ENCODE data around the gene TMEM44.

TMEM44 gene

DNA sequence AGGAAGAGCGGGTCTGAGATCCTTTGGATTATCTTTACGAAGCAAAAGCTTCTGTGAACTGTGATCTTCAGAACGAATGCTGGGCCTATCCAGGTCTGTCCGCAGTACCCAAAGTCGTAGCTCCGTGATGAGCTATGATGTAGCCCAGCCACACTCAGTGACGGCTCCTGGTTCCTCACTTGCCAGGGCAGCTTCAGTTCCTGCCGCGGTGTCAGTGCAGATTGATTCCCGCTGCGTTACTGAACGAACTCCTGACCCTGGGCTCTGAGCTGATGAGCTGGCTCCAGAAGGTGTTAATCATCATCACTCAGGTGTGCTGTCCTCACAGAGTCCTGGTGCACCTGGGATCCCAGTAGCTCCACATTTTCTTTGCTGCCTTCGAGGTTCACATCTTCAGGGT lies 45.0 kb downstream of the TMEM44 start:
- no peaks in the 10 kb centered on the region for H3K36me3 ChIP-seq
- no peaks in the 10 kb centered on the region for H3K9me3 ChIP-seq (ENCODE audit: severe bottlenecking)
- no peak overlapping the region for H3K27ac ChIP-seq
- DNase-seq: no peak
- no peak overlapping the region for H3K4me3 ChIP-seq (ENCODE audit: low read depth, low read length)
- TF ChIP-seq, protein P1, sequence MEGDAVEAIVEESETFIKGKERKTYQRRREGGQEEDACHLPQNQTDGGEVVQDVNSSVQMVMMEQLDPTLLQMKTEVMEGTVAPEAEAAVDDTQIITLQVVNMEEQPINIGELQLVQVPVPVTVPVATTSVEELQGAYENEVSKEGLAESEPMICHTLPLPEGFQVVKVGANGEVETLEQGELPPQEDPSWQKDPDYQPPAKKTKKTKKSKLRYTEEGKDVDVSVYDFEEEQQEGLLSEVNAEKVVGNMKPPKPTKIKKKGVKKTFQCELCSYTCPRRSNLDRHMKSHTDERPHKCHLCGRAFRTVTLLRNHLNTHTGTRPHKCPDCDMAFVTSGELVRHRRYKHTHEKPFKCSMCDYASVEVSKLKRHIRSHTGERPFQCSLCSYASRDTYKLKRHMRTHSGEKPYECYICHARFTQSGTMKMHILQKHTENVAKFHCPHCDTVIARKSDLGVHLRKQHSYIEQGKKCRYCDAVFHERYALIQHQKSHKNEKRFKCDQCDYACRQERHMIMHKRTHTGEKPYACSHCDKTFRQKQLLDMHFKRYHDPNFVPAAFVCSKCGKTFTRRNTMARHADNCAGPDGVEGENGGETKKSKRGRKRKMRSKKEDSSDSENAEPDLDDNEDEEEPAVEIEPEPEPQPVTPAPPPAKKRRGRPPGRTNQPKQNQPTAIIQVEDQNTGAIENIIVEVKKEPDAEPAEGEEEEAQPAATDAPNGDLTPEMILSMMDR (IDR thresholded peaks at IDR 0.05; ENCODE audit: low read depth, low read length): no peak
- H3K27me3 ChIP-seq (ENCODE audit: insufficient read depth, low read depth, severe bottlenecking): no peaks in the 10 kb centered on the region

DNA sequence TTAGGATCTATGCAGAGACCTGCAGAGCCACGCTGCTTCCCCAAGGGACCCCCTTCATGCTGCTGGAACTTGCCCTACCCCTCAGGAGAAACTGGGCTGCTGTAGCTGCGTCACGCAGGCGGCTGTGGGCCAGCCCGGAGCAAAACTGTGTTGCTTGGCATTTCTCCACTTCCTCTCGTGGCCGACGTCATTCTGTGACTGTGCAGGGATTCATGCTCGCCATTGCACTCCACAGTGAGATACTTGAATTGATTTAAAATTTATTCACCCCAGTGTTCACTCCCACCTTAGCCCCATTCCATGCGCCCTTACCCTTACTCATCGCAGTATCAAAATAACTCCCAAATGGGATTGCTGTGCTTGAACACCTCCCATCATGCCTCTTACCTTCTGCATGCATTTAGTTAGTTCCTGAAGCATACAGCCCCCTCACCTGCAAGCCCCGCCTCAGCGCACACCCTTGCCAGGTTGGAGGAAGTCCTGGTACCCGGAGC lies 45.7 kb downstream of the TMEM44 start:
- Histone ChIP-seq H3K4me3 (ENCODE audit: low read depth, low read length) (no peak overlapping the region), H3K36me3 (no peaks in the 10 kb centered on the region), H3K27ac (no peak overlapping the region), H3K9me3 (ENCODE audit: severe bottlenecking) (no peaks in the 10 kb centered on the region), H3K27me3 (ENCODE audit: insufficient read depth, low read depth, severe bottlenecking) (no peaks in the 10 kb centered on the region)
- DNase-seq: no peak
- TF ChIP-seq, protein P1 (IDR thresholded peaks at IDR 0.05; ENCODE audit: low read depth, low read length): no peak

DNA sequence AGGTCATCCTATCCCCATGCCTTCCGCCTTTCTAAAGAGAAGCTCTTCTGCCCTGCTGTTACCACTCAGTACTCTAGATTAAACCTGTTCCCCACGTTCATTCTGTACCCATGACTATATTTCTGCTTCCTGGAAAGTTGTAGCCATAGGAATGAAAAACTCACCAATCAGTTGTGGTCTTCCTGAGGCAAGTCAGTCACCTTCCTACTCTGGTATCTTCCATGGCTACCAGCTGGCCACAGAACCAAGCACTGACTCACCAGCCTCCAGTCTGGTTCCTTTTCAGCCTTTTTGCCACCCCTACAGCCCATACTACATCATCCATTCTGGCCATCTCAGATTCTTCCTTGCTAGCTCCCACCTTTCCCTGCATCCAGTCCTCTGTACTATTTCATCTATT lies 46.4 kb downstream of the TMEM44 start:
- no peaks in the 10 kb centered on the region for H3K9me3 ChIP-seq (ENCODE audit: severe bottlenecking)
- no peaks in the 10 kb centered on the region for H3K36me3 ChIP-seq
- H3K4me3 ChIP-seq (ENCODE audit: low read depth, low read length): no peak overlapping the region
- H3K27ac ChIP-seq: no peak overlapping the region
- no peaks in the 10 kb centered on the region for H3K27me3 ChIP-seq (ENCODE audit: insufficient read depth, low read depth, severe bottlenecking)
- TF ChIP-seq, protein P1 (IDR thresholded peaks at IDR 0.05; ENCODE audit: low read depth, low read length): no peak
- DNase-seq: no peak

DNA sequence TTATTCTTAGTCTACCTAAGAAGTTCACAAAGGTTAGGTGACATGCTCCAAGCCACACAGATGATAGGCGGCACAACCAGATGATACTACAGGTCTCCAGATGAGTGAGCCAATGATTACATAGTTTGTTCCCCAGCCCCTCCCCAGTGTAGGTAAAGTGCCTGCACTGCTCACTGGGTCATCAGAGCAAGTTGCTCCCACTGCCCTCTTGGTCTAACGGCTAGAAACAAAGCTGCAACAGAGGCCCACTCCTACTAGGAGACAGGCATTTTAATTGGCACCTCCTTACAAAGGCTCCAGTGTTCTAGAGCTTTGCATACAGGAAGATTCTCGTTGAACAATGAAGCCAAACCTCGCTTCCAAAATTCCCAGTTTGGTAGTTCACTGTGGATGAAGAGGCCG lies 47.3 kb downstream of the TMEM44 start:
- Histone ChIP-seq H3K27ac (no peak overlapping the region), H3K9me3 (ENCODE audit: severe bottlenecking) (no peaks in the 10 kb centered on the region), H3K27me3 (ENCODE audit: insufficient read depth, low read depth, severe bottlenecking) (no peaks in the 10 kb centered on the region), H3K36me3 (no peaks in the 10 kb centered on the region), H3K4me3 (ENCODE audit: low read depth, low read length) (no peak overlapping the region)
- TF ChIP-seq, protein P1 (IDR thresholded peaks at IDR 0.05; ENCODE audit: low read depth, low read length): no peak
- DNase-seq: no peak

DNA sequence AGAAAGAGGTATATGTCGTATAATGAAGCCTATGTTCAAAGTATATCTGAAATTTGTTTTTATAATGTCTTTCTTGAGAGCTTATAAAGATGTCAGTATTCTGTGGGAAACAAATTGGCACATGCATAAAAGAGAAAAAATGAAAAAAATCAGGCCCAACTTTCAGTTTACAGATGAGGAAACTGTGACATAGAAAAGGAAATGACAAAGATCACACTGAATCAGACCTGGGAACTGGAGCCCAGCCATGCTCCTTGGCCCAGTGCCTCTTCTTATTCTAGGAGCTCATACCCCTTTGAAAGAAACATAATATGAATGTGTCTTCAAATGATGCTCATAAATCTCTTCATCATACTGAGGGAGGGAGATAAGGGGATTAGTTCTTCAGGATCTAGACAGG lies 48.4 kb downstream of the TMEM44 start:
- H3K4me3 ChIP-seq (ENCODE audit: low read depth, low read length): no peak overlapping the region
- TF ChIP-seq, protein P1 (IDR thresholded peaks at IDR 0.05; ENCODE audit: low read depth, low read length): no peak
- DNase-seq: no peak
- H3K27me3 ChIP-seq (ENCODE audit: insufficient read depth, low read depth, severe bottlenecking): no peaks in the 10 kb centered on the region
- no peak overlapping the region for H3K27ac ChIP-seq
- no peaks in the 10 kb centered on the region for H3K9me3 ChIP-seq (ENCODE audit: severe bottlenecking)
- H3K36me3 ChIP-seq: no peaks in the 10 kb centered on the region

DNA sequence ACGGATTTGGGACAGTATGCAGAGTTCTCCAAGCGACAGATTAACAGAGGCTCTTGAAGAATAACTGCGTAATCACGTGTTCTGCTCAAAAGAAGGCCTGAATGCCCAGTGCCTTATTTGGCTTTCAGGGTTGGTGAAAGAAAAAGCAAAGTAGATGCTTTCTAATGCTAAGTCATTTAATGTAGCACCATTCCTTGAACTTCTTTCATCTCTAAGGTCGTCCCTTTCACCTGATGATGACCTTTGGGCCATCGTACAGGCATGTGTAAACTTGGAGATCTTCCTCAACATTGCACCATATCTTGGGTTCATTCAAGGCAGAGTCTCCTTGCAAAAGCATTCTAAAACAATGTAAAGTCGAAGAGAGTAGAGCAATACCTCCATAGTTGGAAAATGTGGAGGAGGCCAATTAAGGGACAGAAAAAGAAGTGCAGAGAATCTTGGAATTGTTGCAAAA lies 48.9 kb downstream of the TMEM44 start:
- no peaks in the 10 kb centered on the region for H3K36me3 ChIP-seq
- peak overlapping the region; percentile 71 for H3K27ac ChIP-seq
- TF ChIP-seq, protein P1 (IDR thresholded peaks at IDR 0.05; ENCODE audit: low read depth, low read length): no peak
- peak overlapping the region; percentile 71 for H3K4me3 ChIP-seq (ENCODE audit: low read depth, low read length)
- no peak for DNase-seq
- no peaks in the 10 kb centered on the region for H3K9me3 ChIP-seq (ENCODE audit: severe bottlenecking)
- H3K27me3 ChIP-seq (ENCODE audit: insufficient read depth, low read depth, severe bottlenecking): no peaks in the 10 kb centered on the region

Data from WERI-Rb-1 (cell line).